OCI-LY7 (cell line): ENCODE data around the gene JAZF1.

Experiments used
- EZH2phosphoT487 ChIP-seq: fragments of 200-600 bp; sonication (generic); IDR thresholded peaks from 2 replicates; pipeline ENCODE4 v1.6.1; 2018; ENCODE audit warnings: low read depth, borderline replicate concordance, mild to moderate bottlenecking, mixed run types, antibody characterized with exemption, low read length, moderate library complexity, mixed read lengths
- TF ChIP-seq, protein P1 (sequence below): fragments of 200-600 bp; sonication (generic); conservative IDR thresholded peaks from 2 replicates; pipeline ENCODE4 v1.5.1; 2014; ENCODE audit warnings: mild to moderate bottlenecking, antibody characterized with exemption, low read length, moderate library complexity, mixed read lengths

DNA sequence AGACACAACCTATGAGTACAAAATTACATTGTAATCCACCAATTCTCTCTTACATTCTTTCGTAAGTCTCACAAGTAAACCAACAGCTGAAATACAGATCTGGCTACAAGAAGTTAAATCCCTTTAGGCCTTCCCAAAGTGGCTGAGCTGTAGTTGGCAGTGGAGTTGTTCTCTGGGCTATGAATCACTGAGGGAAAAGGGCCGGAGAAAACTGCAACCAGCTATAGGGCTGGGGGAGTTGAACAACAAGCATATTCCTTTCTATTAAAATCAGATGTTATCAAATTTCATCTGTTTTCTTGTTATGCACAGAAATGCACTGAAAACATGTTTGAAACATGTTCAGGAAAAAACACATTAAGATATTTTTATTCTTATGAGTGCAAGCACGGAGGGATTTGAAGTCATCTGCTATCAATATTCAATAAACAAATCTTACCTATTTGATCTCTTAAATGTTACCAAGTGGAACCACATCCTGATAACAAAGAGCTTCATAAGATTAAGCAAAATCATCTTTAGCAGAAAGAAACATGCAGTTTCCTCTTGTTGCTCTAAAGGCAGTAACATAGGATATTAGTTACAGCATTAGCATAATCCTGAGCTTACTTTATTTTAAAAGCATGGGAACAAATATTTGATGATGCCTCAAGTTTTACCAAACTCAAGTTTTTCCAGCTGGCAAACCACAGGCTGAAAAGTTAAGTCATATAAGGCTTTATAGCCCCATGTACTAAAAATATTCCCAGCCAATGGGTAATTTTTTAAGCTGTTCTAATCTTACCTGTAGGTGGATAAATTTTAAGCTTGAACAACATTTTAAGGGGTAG lies 227.9 kb downstream of the JAZF1 start:
- TF ChIP-seq, protein P1, sequence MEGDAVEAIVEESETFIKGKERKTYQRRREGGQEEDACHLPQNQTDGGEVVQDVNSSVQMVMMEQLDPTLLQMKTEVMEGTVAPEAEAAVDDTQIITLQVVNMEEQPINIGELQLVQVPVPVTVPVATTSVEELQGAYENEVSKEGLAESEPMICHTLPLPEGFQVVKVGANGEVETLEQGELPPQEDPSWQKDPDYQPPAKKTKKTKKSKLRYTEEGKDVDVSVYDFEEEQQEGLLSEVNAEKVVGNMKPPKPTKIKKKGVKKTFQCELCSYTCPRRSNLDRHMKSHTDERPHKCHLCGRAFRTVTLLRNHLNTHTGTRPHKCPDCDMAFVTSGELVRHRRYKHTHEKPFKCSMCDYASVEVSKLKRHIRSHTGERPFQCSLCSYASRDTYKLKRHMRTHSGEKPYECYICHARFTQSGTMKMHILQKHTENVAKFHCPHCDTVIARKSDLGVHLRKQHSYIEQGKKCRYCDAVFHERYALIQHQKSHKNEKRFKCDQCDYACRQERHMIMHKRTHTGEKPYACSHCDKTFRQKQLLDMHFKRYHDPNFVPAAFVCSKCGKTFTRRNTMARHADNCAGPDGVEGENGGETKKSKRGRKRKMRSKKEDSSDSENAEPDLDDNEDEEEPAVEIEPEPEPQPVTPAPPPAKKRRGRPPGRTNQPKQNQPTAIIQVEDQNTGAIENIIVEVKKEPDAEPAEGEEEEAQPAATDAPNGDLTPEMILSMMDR, result no peak
- TF ChIP-seq EZH2phosphoT487, result no peak
